CD4-positive, alpha-beta memory T cell (primary cell): ENCODE data around the gene RNF20. TPM values are rescaled to one million over a fixed set of nuclear protein-coding genes. Genes with fewer than 3 reads are reported as not detected.

ENCODE experiments used
- CTCF ChIA-PET: fragments of 350-600 bp; sonication (Branson Sonifier 250); formaldehyde crosslinking; loops from one replicate; lab custom pipeline; 2021; ENCODE audit warnings: inconsistent platforms; ENCODE audit not compliant: partially characterized antibody; lab: Charles Lee
- POLR2A ChIA-PET: fragments of 350-600 bp; sonication (Branson Sonifier 250); formaldehyde crosslinking; loops from one replicate; lab custom pipeline; 2021; ENCODE audit not compliant: partially characterized antibody; lab: Charles Lee
- DNase-seq, 5 donors: peaks; one replicate each; pipeline versions ENCODE4 v3.0.0 to v3.0.0-alpha.2; 2020 to 2022; ENCODE audit warnings: mixed read lengths in 1 of 5
- H3K27ac ChIP-seq: one replicate; pipeline ENCODE4 v1.7.0; 2013; ENCODE audit warnings: low read depth, low read length
- H3K27me3 ChIP-seq: 2 replicates; pipeline ENCODE4 v1.7.0; 2013; ENCODE audit warnings: mild to moderate bottlenecking, low read length, moderate library complexity; ENCODE audit not compliant: insufficient read depth
- H3K36me3 ChIP-seq: 2 replicates; pipeline ENCODE4 v1.7.0; 2013; ENCODE audit warnings: mild to moderate bottlenecking, low read length, moderate library complexity; ENCODE audit not compliant: insufficient read depth
- H3K4me1 ChIP-seq: 2 replicates; pipeline ENCODE4 v1.7.0; 2013; ENCODE audit warnings: mild to moderate bottlenecking, low read length, moderate library complexity; ENCODE audit not compliant: insufficient read depth
- H3K4me3 ChIP-seq, 2 donors: one replicate each; pipeline ENCODE4 v1.7.0; 2013; ENCODE audit warnings: low read length in 2 of 2, mild to moderate bottlenecking in 1 of 2
- H3K9me3 ChIP-seq, 2 donors: one replicate each; pipeline ENCODE4 v1.7.0; 2013; ENCODE audit warnings: low read length in 2 of 2, control low read depth in 1 of 2; ENCODE audit not compliant: control insufficient read depth in 1 of 2
- H3K27ac Mint-ChIP-seq, 7 donors: one replicate each; pipeline ENCODE4 v1.8.0; 2020 to 2021; ENCODE audit warnings: mixed read lengths in 7 of 7, mild to moderate bottlenecking in 6 of 7, inconsistent platforms in 3 of 7, moderate library complexity in 3 of 7
- H3K27me3 Mint-ChIP-seq, 2 donors: one replicate each; pipeline ENCODE4 v1.8.0; 2020 to 2021; ENCODE audit warnings: mixed read lengths in 2 of 2
- H3K36me3 Mint-ChIP-seq, 2 donors: one replicate each; pipeline ENCODE4 v1.8.0; 2020 to 2021; ENCODE audit warnings: mixed read lengths in 2 of 2, inconsistent platforms in 1 of 2, mild to moderate bottlenecking in 1 of 2
- H3K4me1 Mint-ChIP-seq, 4 donors: one replicate each; pipeline ENCODE4 v1.8.0; 2020 to 2021; ENCODE audit warnings: mixed read lengths in 4 of 4, mild to moderate bottlenecking in 1 of 4
- H3K4me3 Mint-ChIP-seq, 8 donors: one replicate each; pipeline ENCODE4 v1.8.0; 2020 to 2021; ENCODE audit warnings: mixed read lengths in 8 of 8, mild to moderate bottlenecking in 7 of 8, moderate library complexity in 6 of 8, inconsistent platforms in 3 of 8
- H3K9me3 Mint-ChIP-seq, 8 donors: one replicate each; pipeline ENCODE4 v1.8.0; 2020 to 2021; ENCODE audit warnings: mixed read lengths in 8 of 8, mild to moderate bottlenecking in 5 of 8, inconsistent platforms in 3 of 8, moderate library complexity in 1 of 8
- intact Hi-C: fragments of 100-400 bp; cut with micrococcal nuclease; formaldehyde crosslinking; loops from one replicate; pipeline ENCODE4 v1.15.1; 2023
- polyA plus RNA-seq, 2 donors: library from polyadenylated mRNA; unstranded; fragments of 300-500 nt; fragmentation: Illumina TruSeq; gene quantifications; one replicate each; pipeline ENCODE4 v1.2.3, GENCODE V29; 2021
- total RNA-seq, 2 experiments: library from RNA; stranded (reverse); gene quantifications; one replicate each; pipeline ENCODE4 v1.2.3, GENCODE V29; 2021

RNF20 gene
- total and polyA plus RNA-seq, 4 experiments from 2014 or later = 23.6 to 67.4 (median 56.3) TPM

GRCh38 chr9:101572316-101572715, 38.7 kb downstream of the RNF20 start:
- DNase-seq = no peak
- Histone ChIP-seq H3K9me3 (no peaks in the 10 kb centered on the region), H3K4me3 (no peak overlapping the region), H3K27me3 (no peaks in the 10 kb centered on the region), H3K4me1 (peaks cover 74% of the 10 kb centered on the region), H3K27ac (no peak overlapping the region), H3K36me3 (no peaks in the 10 kb centered on the region)
- Mint-ChIP-seq H3K36me3 (peaks cover 8 to 23% of the 10 kb centered on the region in 2 donors), H3K4me3 (peak overlapping the region in 2 of 8 donors; percentile 41 to 66), H3K9me3 (no peaks in the 10 kb centered on the region), H3K27ac (peak overlapping the region; percentile 57 to 94 (median 89)), H3K27me3 (no peaks in the 10 kb centered on the region), H3K4me1 (peaks cover 39 to 75% (median 64%) of the 10 kb centered on the region in 4 donors)
- POLR2A ChIA-PET = no interaction called here
- CTCF ChIA-PET = interaction anchor here (1.2 kb wide), 1 partner anchor 113 kb away, joined by 3 read pairs; no protein-coding TSS in a partner anchor
- intact Hi-C loops = no loop called here

GRCh38 chr9:101574731-101575333, 41.2 kb downstream of the RNF20 start:
- no peaks in the 10 kb centered on the region for H3K27me3 Mint-ChIP-seq
- Histone ChIP-seq H3K4me3 (no peak overlapping the region), H3K36me3 (no peaks in the 10 kb centered on the region), H3K4me1 (peaks cover 49% of the 10 kb centered on the region), H3K9me3 (no peaks in the 10 kb centered on the region), H3K27ac (no peak overlapping the region), H3K27me3 (no peaks in the 10 kb centered on the region)
- no peak overlapping the region for H3K4me3 Mint-ChIP-seq
- intact Hi-C loops = no loop called here
- DNase-seq = no peak
- H3K27ac Mint-ChIP-seq = peak overlapping the region in 5 of 7 donors; percentile 11 to 88 (median 54)
- ChIA-PET CTCF (no interaction called here), POLR2A (no interaction called here)
- H3K36me3 Mint-ChIP-seq = peaks cover 5 to 15% of the 10 kb centered on the region in 2 donors
- H3K4me1 Mint-ChIP-seq = peaks cover 34 to 52% (median 48%) of the 10 kb centered on the region in 4 donors
- H3K9me3 Mint-ChIP-seq = no peaks in the 10 kb centered on the region

GRCh38 chr9:101578378-101578777, 44.7 kb downstream of the RNF20 start:
- DNase-seq = no peak
- CTCF ChIA-PET = no interaction called here

GRCh38 chr9:101579711-101580545, 46.3 kb downstream of the RNF20 start:
- H3K27ac ChIP-seq = no peak overlapping the region
- H3K4me1 ChIP-seq = peaks cover under 1% of the 10 kb centered on the region
- Mint-ChIP-seq H3K36me3 (peaks cover 0 to 5% of the 10 kb centered on the region in 2 donors), H3K4me1 (peaks cover 0 to 2% (median under 1%) of the 10 kb centered on the region in 4 donors), H3K4me3 (no peak overlapping the region), H3K27me3 (no peaks in the 10 kb centered on the region), H3K9me3 (no peaks in the 10 kb centered on the region), H3K27ac (no peak overlapping the region)
- no peaks in the 10 kb centered on the region for H3K27me3 ChIP-seq
- ChIA-PET POLR2A (no interaction called here), CTCF (interaction anchor here (1.2 kb wide), 1 partner anchor 20 kb away, joined by 4 read pairs; no protein-coding TSS in a partner anchor)
- intact Hi-C loops = no loop called here
- H3K4me3 ChIP-seq = no peak overlapping the region
- no peaks in the 10 kb centered on the region for H3K9me3 ChIP-seq
- no peak for DNase-seq
- no peaks in the 10 kb centered on the region for H3K36me3 ChIP-seq

More at GRCh38 chr9:101578378-101578777, 44.7 kb downstream of the RNF20 start:
- Histone ChIP-seq H3K4me1 (peaks cover 16% of the 10 kb centered on the region), H3K9me3 (no peaks in the 10 kb centered on the region), H3K27ac (no peak overlapping the region), H3K27me3 (no peaks in the 10 kb centered on the region), H3K36me3 (no peaks in the 10 kb centered on the region), H3K4me3 (no peak overlapping the region)
- POLR2A ChIA-PET = no interaction called here
- Mint-ChIP-seq H3K36me3 (peaks cover 0 to 5% of the 10 kb centered on the region in 2 donors), H3K9me3 (no peaks in the 10 kb centered on the region), H3K27me3 (no peaks in the 10 kb centered on the region), H3K4me1 (peaks cover 9 to 17% (median 14%) of the 10 kb centered on the region in 4 donors), H3K4me3 (no peak overlapping the region), H3K27ac (no peak overlapping the region)
- intact Hi-C loops = no loop called here

- H3K27me3 ChIP-seq = no peaks in the 10 kb centered on the region
- no peak for DNase-seq
- H3K36me3 ChIP-seq = no peaks in the 10 kb centered on the region
- H3K9me3 ChIP-seq = no peaks in the 10 kb centered on the region
- POLR2A ChIA-PET = no interaction called here
- intact Hi-C loops = no loop called here
- H3K36me3 Mint-ChIP-seq = no peaks in the 10 kb centered on the region
- no peak overlapping the region for H3K4me3 Mint-ChIP-seq
- peaks cover 0 to 4% (median 2%) of the 10 kb centered on the region in 4 donors for H3K4me1 Mint-ChIP-seq
- no peaks in the 10 kb centered on the region for H3K4me1 ChIP-seq
- CTCF ChIA-PET = no interaction called here
- no peak overlapping the region for H3K27ac ChIP-seq
- peaks cover 0 to 2% (median 0%) of the 10 kb centered on the region in 8 donors for H3K9me3 Mint-ChIP-seq
- no peak overlapping the region for H3K27ac Mint-ChIP-seq
- H3K27me3 Mint-ChIP-seq = no peaks in the 10 kb centered on the region
- no peak overlapping the region for H3K4me3 ChIP-seq
Measured at GRCh38 chr9:101582553-101582952, 48.9 kb downstream of the RNF20 start.

GRCh38 chr9:101585740-101586139, 52.1 kb downstream of the RNF20 start:
- Mint-ChIP-seq H3K27ac (no peak overlapping the region), H3K4me1 (peaks cover 0 to 5% (median 2%) of the 10 kb centered on the region in 4 donors), H3K9me3 (peaks cover 0 to 2% (median 0%) of the 10 kb centered on the region in 8 donors), H3K36me3 (no peaks in the 10 kb centered on the region), H3K4me3 (no peak overlapping the region), H3K27me3 (no peaks in the 10 kb centered on the region)
- no peaks in the 10 kb centered on the region for H3K27me3 ChIP-seq
- ChIA-PET CTCF (no interaction called here), POLR2A (no interaction called here)
- no peak overlapping the region for H3K4me3 ChIP-seq
- no peak for DNase-seq
- no peaks in the 10 kb centered on the region for H3K4me1 ChIP-seq
- H3K9me3 ChIP-seq = no peaks in the 10 kb centered on the region
- intact Hi-C loops = no loop called here
- no peak overlapping the region for H3K27ac ChIP-seq
- no peaks in the 10 kb centered on the region for H3K36me3 ChIP-seq

- ChIA-PET CTCF (interaction anchor here (1.6 kb wide), 1 partner anchor 16 kb away, joined by 5 read pairs; no protein-coding TSS in a partner anchor), POLR2A (no interaction called here)
- no peak overlapping the region for H3K4me3 Mint-ChIP-seq
- Histone ChIP-seq H3K27me3 (no peaks in the 10 kb centered on the region), H3K27ac (no peak overlapping the region), H3K9me3 (no peaks in the 10 kb centered on the region), H3K4me1 (no peaks in the 10 kb centered on the region), H3K36me3 (no peaks in the 10 kb centered on the region), H3K4me3 (no peak overlapping the region)
- H3K36me3 Mint-ChIP-seq = no peaks in the 10 kb centered on the region
- H3K9me3 Mint-ChIP-seq = peaks cover 0 to 2% (median 0%) of the 10 kb centered on the region in 8 donors
- intact Hi-C loops = no loop called here
- peaks cover 0 to 5% (median 2%) of the 10 kb centered on the region in 4 donors for H3K4me1 Mint-ChIP-seq
- H3K27ac Mint-ChIP-seq = no peak overlapping the region
- no peak for DNase-seq
- no peaks in the 10 kb centered on the region for H3K27me3 Mint-ChIP-seq
Measured at GRCh38 chr9:101586651-101587050, 53.0 kb downstream of the RNF20 start.
